K562 (cell line): ENCODE results near the gene NADSYN1. TPM values are rescaled to one million over a fixed set of nuclear protein-coding genes. Genes with fewer than 3 reads are reported as not detected.

Experiments
- ATAC-seq: fragments of 200-7000 bp; cut with Tn5 transposase; 3 replicates; pipeline ENCODE4 v1.9.1; 2020; ENCODE audit warnings: moderate library complexity
- BruUV-seq: library from RNA; stranded (reverse); fragments of 400-500 nt; replicated peaks from 2 replicates; lab custom pipeline; 2021; lab: Mats Ljungman, UMichigan
- CTCF ChIA-PET: fragments of 300-600 bp; formaldehyde crosslinking; extraction: SDS; loops from one replicate; lab custom pipeline; 2021; ENCODE audit warnings: low intra/inter-chr PET ratio; lab: Yijun Ruan, JAX
- POLR2A ChIA-PET: fragments of 300-600, 350-650 bp; sonication (Branson Sonifier 250); formaldehyde crosslinking; extraction: SDS; loops from one replicate; lab custom pipeline; 2021; ENCODE audit warnings: antibody characterized with exemption, inconsistent platforms; lab: Yijun Ruan, JAX
- DNase-seq, 4 experiments: peaks; one replicate each; pipeline versions ENCODE4 v3.0.0 to v3.0.0-alpha.2; 2011 to 2018; ENCODE audit warnings: low spot score in 3 of 4, mixed read lengths in 3 of 4; ENCODE audit errors: extremely low read depth in 1 of 4
- FAIRE-seq: peaks from 2 replicates; lab custom pipeline; 2011; peaks lifted over from hg19 to GRCh38; lab: Jason Lieb, UNC
- H2AFZ ChIP-seq: 2 replicates; pipeline ENCODE4 v1.6.0; 2011; ENCODE audit warnings: low read depth, low read length, control low read depth, inconsistent platforms
- H3K27ac ChIP-seq: fragments of 200-600 bp; 3 replicates; pipeline ENCODE4 v1.8.0; 2011; ENCODE audit warnings: low read depth, mild to moderate bottlenecking, control low read depth, inconsistent platforms, low read length, moderate library complexity, mixed read lengths; ENCODE audit errors: extremely low read depth
- H3K27me3 ChIP-seq, 2 experiments: fragments of 300-600 bp in 1 of 2; 2 replicates in 1 of 2; 3 replicates in 1 of 2; pipeline versions ENCODE4 v1.6.0 to v1.8.0; 2011; ENCODE audit warnings: inconsistent platforms in 2 of 2, low read length in 2 of 2, mild to moderate bottlenecking in 1 of 2, mixed read lengths in 1 of 2, moderate library complexity in 1 of 2; ENCODE audit not compliant: control insufficient read depth in 2 of 2, insufficient read depth in 2 of 2
- H3K36me3 ChIP-seq: fragments of 300-600 bp; 3 replicates; pipeline ENCODE4 v1.8.0; 2011; ENCODE audit warnings: mild to moderate bottlenecking, low read length, inconsistent platforms; ENCODE audit not compliant: control insufficient read depth, insufficient read depth
- H3K4me1 ChIP-seq, 2 experiments: fragments of 200-600 bp in 1 of 2; replicated peaks in 1 of 2; 2 replicates in 1 of 2; 3 replicates in 1 of 2; pipeline versions ENCODE4 v1.5.1 to v1.8.0; 2011; ENCODE audit warnings: inconsistent platforms in 2 of 2, low read length in 2 of 2, mild to moderate bottlenecking in 1 of 2, mixed read lengths in 1 of 2, moderate library complexity in 1 of 2; ENCODE audit not compliant: control insufficient read depth in 2 of 2, insufficient read depth in 2 of 2
- H3K4me2 ChIP-seq: 2 replicates; pipeline ENCODE4 v1.6.1; 2011; ENCODE audit warnings: low read length, control low read depth, inconsistent platforms, mixed read lengths; ENCODE audit not compliant: insufficient read depth
- H3K4me3 ChIP-seq: fragments of 200-600 bp; sonication (generic), shearing (Covaris generic); 2 replicates; pipeline ENCODE4 v1.5.1; 2016; ENCODE audit warnings: control low read depth, inconsistent platforms
- H3K79me2 ChIP-seq: fragments of 200-600 bp; 3 replicates; pipeline ENCODE4 v1.8.0; 2011; ENCODE audit warnings: low read length, inconsistent platforms; ENCODE audit not compliant: control insufficient read depth, insufficient read depth
- H3K9ac ChIP-seq, 2 experiments: 2 replicates each; pipeline versions ENCODE4 v1.6.0 to v1.6.1; 2011; ENCODE audit warnings: low read depth in 2 of 2, low read length in 2 of 2, control low read depth in 1 of 2, inconsistent platforms in 1 of 2, mild to moderate bottlenecking in 1 of 2, mixed read lengths in 1 of 2; ENCODE audit not compliant: insufficient read depth in 1 of 2
- H3K9me1 ChIP-seq: one replicate; pipeline ENCODE4 v1.6.0; 2011; ENCODE audit warnings: inconsistent platforms, mild to moderate bottlenecking, low read length, moderate library complexity; ENCODE audit not compliant: control insufficient read depth, insufficient read depth
- H3K9me3 ChIP-seq: replicated peaks from 2 replicates; pipeline ENCODE4 v1.5.1; 2011; ENCODE audit warnings: low read depth, low read length, inconsistent platforms; ENCODE audit not compliant: control insufficient read depth, insufficient read depth
- H4K20me1 ChIP-seq: replicated peaks from 2 replicates; pipeline ENCODE4 v1.6.1; 2011; ENCODE audit warnings: low read length, inconsistent platforms, mixed read lengths; ENCODE audit not compliant: control insufficient read depth, insufficient read depth
- CBX8 ChIP-seq: fragments of 200-600 bp; sonication (generic); IDR thresholded peaks from 2 replicates; pipeline ENCODE4 v1.6.1; 2012; ENCODE audit warnings: borderline replicate concordance, mixed run types, low read depth, mild to moderate bottlenecking, moderate library complexity, mixed read lengths, low read length, control low read depth, inconsistent platforms; ENCODE audit not compliant: poor library complexity, severe bottlenecking; ENCODE audit errors: extremely low read depth
- KLF13 ChIP-seq: fragments of 450-650 bp; IDR thresholded peaks from 2 replicates; pipeline ENCODE4 v1.6.1; 2016; ENCODE audit warnings: missing genetic modification characterization, low read depth, mild to moderate bottlenecking, missing compliant biosample characterization, moderate library complexity, borderline replicate concordance
- OTX1 ChIP-seq: fragments of 450-650 bp; formaldehyde crosslinking; IDR thresholded peaks from 2 replicates; pipeline ENCODE4 v1.4.0; 2022; ENCODE audit warnings: mild to moderate bottlenecking
- RBFOX2 ChIP-seq: fragments of 200-400 bp; formaldehyde crosslinking; IDR thresholded peaks from 2 replicates; pipeline ENCODE4 v1.6.1; 2017; ENCODE audit warnings: low read depth, mild to moderate bottlenecking, low read length, moderate library complexity
- SUPT5H ChIP-seq: fragments of 450-650 bp; IDR thresholded peaks from 2 replicates; pipeline ENCODE4 v1.6.1; 2016
- TAL1 ChIP-seq: fragments of 450-650 bp; IDR thresholded peaks from 2 replicates; pipeline ENCODE4 v1.6.1; 2016; ENCODE audit warnings: mild to moderate bottlenecking
- WGBS: fragments of 100-300 bp; shearing (Covaris generic); methylation state at CpG from one replicate; pipeline ENCODE4 v1.1.6; 2016; ENCODE audit warnings: low coverage, mixed read lengths; ENCODE audit not compliant: insufficient coverage; ENCODE audit errors: missing lambda C conversion rate; 5-methylcytosine and 5-hydroxymethylcytosine counted together
- in situ Hi-C: fragments of 300-500 bp; cut with MboI; formaldehyde crosslinking; loops from 4 replicates; pipeline ENCODE4 v1.15.0; 2018; ENCODE audit warnings: inconsistent platforms, mixed read lengths
- intact Hi-C: fragments of 100-400 bp; cut with micrococcal nuclease; formaldehyde crosslinking; loops from 2 replicates; pipeline ENCODE4 v1.14.2; 2022
- polyA plus RNA-seq, 8 experiments: library from polyadenylated mRNA; depleted of rRNA in 4 of 8; stranded (reverse) in 5 of 8; unstranded in 3 of 8; fragments of >200 nt; fragmentation: Nextera tagmentation in 2 of 8; fragmentation: Illumina TruSeq in 1 of 8; extraction: Ambion mirVana in 2 of 8; extraction: Trizol in 1 of 8; gene quantifications; 2 replicates each; pipeline versions ENCODE4 v1.2.1 to v1.2.3, GENCODE V29; 2011 to 2014; ENCODE audit warnings: inconsistent platforms in 1 of 8, missing spikeins in 1 of 8
- total RNA-seq, 7 experiments: library from RNA; depleted of rRNA in 6 of 7; stranded (reverse); fragments of >200 nt in 6 of 7; fragmentation: Illumina TruSeq in 2 of 7; extraction: Trizol in 2 of 7; gene quantifications; 2 replicates each; pipeline versions ENCODE4 v1.2.1 to v1.2.3, GENCODE V29; 2011 to 2021; ENCODE audit warnings: low replicate concordance in 1 of 7

NADSYN1 gene
- total and polyA plus RNA-seq, 9 of the 15 experiments (the other 6 are each of a cell fraction or from before 2014, with no cell fraction given) = 12.7 to 57.3 (median 42.1) TPM

DNA sequence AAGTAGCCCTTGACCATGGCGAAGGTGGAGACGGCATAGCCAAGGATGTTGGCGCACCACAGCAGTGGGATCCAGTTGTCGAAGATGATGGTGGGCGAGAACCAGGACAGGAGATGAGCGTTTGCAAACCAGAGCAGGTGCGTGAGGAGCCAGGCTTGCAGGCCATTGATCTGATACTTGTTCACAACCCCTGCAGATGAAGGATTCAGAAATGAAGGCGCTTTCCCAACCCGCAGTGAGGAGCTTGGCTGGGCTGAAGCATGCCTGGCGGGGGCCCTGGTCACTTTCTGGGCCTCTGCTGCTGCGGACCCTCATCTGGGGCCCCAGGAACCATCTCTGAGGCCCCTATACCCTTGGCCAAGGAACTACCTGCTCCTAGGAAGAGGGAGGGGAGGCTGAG, 11.8 kb upstream of the NADSYN1 start:
- Histone ChIP-seq H2AFZ (no peak overlapping the region), H3K27ac (no peak overlapping the region), H3K4me2 (no peak overlapping the region), H4K20me1 (peaks cover 29% of the 10 kb centered on the region; the same call in 1 of the 2 replicates), H3K4me3 (no peak overlapping the region), H3K9me3 (0 out of 2 replicates have a peak, but pooled peaks cover under 1% of the 10 kb centered on the region), H3K79me2 (peaks cover 16% of the 10 kb centered on the region), H3K36me3 (peaks cover 97% of the 10 kb centered on the region), H3K4me1 (peaks cover 0 to 3% of the 10 kb centered on the region in 2 experiments; a peak in 1 of 5 replicates), H3K27me3 (no peaks in the 10 kb centered on the region), H3K9ac (no peak overlapping the region), H3K9me1 (peaks cover 8% of the 10 kb centered on the region)
- no peak for DNase-seq
- BruUV-seq = no TSS peak
- no peak for ATAC-seq
- intact Hi-C loops = loop anchor here (10.0 kb wide), 1 partner anchor 94 kb away; the partner anchor contains the start of gene KRTAP5-8
- CTCF ChIA-PET = no interaction called here
- no peak for FAIRE-seq
- no peak for TF ChIP-seq TAL1
- TF ChIP-seq SUPT5H = no peak
- peak; percentile 43; the same call in 1 of the 2 replicates for TF ChIP-seq RBFOX2
- TF ChIP-seq KLF13 (tag) = no peak
- no peak for TF ChIP-seq OTX1
- no peak for TF ChIP-seq CBX8
- POLR2A ChIA-PET = no interaction called here
- in situ Hi-C loops = no loop called here
- WGBS = 96% methylated on average over 10 of the region's 11 CpGs
